ENCODE data around the gene GSK3A.

Gene GSK3A

DNA sequence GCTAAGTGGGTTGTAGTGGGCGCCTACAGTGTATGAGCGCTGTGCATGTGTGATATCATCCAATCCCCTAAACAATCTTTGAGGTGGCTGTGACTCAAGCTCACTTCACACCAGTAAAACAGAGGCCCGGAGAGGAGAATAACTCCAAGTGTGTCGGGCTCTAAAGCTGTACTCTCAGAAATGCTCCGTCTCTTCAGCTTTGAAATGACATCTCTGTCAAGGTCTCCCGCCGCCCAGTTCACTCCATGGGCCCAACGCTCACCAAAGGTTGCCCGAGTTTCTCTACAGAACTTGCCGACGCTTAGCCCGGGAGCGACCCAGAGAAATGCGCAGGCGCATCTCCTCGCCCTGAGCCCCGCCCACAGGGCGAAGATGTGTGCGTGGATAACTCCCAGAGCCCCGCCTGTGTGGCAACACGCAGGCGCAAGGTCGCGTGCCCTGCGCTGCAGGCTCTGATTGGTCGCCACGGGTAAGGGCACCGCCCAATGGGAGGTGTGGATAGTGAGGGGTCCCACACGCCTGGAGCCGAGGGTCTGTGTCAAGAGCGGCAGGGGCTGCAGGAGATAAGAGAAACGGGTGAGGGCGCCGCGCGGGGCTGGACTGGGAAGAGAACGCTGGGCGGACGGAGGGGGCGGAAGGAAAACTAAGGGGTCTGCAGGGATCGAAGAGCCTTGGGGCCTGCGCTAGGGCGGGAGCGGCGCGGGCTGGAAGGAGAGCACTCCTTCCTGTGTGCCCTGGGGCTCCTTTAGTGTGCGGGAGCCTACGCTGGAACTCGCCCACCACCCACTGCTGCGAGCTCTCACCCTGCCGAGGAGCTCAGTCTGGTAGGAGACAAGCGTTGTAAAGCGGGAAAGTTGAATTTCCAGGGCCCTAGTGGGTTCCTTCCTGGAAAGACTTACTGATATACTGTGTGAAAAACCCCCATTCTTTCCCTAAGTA, 22.3 kb downstream of the GSK3A start, which contains the start of gene ZNF526:
Gene ZNF526 (plus strand): TSS at position 501 of the 939 bp plus-strand sequence. CDS start 4,092 bp downstream, outside the sequence.
- H3K36me3 ChIP-seq (ENCODE audit: control insufficient read depth, insufficient read depth, low read length) = no peaks in the 10 kb centered on the region
- H3K4me1 ChIP-seq (ENCODE audit: control insufficient read depth, insufficient read depth, low read length) = peaks cover 44% of the 10 kb centered on the region
- no peaks in the 10 kb centered on the region for H3K9me3 ChIP-seq (ENCODE audit: control insufficient read depth, low read length)
- peak within 1 kb of the TSS; percentile 70 for H3K9ac ChIP-seq (ENCODE audit: low read length)
- peak within 1 kb of the TSS; percentile 52 for H3K4me3 ChIP-seq (ENCODE audit: low read length)
- no peaks in the 10 kb centered on the region for H3K27me3 ChIP-seq (ENCODE audit: control insufficient read depth, insufficient read depth, low read length)

DNA sequence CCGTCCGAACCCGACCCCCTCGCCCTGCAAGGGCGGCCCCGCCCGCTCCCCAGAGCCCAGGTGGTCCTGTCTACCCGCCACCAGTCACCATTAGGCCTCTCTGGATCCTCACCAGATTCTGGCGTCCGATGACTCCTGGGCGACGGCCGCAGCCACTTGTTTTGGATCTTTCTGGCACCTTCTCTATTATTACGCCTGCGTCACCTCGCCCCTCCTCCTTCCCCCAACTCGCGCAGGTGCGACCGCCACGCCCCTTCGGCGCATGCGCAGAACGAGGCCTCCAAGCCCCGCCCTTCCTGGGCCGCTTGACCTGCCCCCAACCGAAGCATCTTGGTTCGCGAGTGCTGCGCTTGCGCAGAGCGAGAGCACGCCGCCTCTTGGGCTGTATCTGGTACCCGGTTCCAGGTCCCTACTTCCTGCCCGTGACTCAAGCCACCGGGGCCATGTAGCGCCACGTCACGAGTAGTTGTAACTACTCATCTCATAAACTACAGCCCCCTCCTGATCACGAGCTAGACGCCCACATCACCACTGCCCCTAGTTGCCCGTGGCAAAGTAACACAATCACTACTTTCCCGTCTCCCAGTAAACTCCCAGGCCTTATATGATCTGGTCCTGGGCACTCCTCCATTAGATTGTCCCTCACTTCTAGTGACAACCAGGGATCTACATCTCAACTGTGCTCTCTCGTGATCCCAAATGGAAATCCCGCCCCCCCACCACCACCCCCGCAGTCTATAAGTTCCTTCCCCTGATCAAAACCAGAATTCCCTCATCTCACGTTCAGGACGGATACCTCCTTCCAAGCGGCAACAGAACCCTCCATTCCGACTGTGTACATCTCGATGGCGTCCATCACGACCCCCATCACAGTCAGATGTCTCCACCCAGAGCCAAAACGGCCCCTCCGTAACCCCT, 24.6 kb downstream of the GSK3A start, which contains the start of gene DEDD2:
Gene DEDD2 (minus strand): TSS at position 158 of the 918 bp plus-strand sequence. CDS start 670 bp downstream, outside the sequence.
- Histone ChIP-seq H3K9me3 (ENCODE audit: control insufficient read depth, low read length) (no peaks in the 10 kb centered on the region), H3K4me1 (ENCODE audit: control insufficient read depth, insufficient read depth, low read length) (peaks cover 47% of the 10 kb centered on the region), H3K9ac (ENCODE audit: low read length) (peak within 1 kb of the TSS; percentile 96), H3K4me3 (ENCODE audit: low read length) (peak within 1 kb of the TSS; percentile 81), H3K27me3 (ENCODE audit: control insufficient read depth, insufficient read depth, low read length) (no peaks in the 10 kb centered on the region), H3K36me3 (ENCODE audit: control insufficient read depth, insufficient read depth, low read length) (peaks cover 5% of the 10 kb centered on the region)

DNA sequence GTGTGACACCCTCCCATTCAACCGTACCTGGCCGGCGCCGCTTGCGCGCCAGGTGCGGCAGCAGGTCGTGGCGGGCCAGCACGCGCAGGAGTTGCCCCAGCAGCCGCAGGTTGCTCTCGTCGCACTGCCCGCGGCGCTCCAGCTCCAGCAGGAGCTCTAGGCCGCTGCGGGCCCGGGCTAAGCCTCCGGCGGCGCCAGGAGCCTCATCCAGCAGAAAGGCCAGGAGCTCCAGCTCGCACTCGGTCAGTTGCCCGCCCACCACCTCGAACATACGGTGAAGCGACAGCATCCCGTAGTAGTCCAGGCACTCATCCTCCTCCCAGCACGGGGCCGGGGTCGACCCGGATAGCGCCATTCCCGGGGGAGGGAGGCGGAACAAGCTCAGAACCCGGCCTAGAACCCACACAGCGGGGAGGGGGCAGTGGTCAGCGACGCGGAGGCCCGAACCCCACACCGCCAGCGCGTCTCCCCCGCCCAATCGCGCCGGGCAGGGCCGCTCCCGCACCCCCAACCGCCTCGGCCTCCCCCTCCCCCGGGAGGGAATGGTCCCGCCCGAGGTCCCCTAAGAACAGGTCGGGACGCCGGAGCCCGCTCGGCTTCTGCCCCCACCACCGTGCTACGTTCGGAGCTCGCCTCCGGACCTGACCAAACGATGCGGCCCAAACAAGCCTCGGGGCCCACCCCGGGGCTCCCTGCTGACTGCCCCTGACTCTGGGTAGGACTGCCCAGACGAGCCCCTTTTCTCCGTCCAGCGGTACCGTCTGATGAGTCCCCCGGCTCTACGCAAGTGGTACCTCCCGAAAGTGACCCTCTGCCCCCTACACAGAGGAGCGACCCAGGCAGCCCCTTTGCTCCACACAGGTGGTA, 25.5 kb downstream of the GSK3A start:
- peaks cover 5% of the 10 kb centered on the region for H3K36me3 ChIP-seq (ENCODE audit: control insufficient read depth, insufficient read depth, low read length)

DNA sequence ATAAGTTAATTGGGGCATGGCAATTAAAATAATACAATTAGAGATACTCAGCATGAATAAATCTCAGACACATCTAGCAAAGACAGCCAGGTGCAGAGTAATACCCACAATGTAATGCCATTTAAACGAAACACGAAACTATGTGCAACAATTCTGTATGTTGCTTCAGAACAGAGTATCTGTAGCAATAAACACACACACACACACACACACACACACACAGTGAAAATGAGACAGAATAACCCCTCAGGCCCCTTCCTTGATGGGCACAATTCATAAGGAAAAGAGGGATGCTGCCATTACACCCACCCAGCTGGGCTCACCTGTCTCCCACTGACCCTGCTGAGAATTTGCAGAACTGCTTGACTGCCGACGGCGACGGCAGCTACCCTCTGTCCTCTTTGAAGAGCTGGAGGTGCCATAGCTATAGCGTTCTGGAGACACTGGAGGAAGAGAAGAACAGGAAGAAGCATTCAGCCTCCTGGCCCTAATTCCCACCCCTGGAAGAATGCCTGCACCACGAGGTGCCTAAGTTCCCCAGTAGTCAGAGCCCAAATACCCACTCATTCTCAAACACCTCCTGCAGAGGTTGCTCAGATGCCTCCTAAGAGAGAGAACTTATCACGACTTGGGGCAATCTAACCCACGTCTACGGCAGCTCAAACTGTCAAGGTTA, 27.5 kb downstream of the GSK3A start:
- H3K36me3 ChIP-seq (ENCODE audit: control insufficient read depth, insufficient read depth, low read length) = peaks cover 7% of the 10 kb centered on the region
- no peak overlapping the region for H3K9ac ChIP-seq (ENCODE audit: low read length)
- H3K4me3 ChIP-seq (ENCODE audit: low read length) = no peak overlapping the region
- H3K9me3 ChIP-seq (ENCODE audit: control insufficient read depth, low read length) = no peaks in the 10 kb centered on the region
- no peaks in the 10 kb centered on the region for H3K27me3 ChIP-seq (ENCODE audit: control insufficient read depth, insufficient read depth, low read length)
- peaks cover 37% of the 10 kb centered on the region for H3K4me1 ChIP-seq (ENCODE audit: control insufficient read depth, insufficient read depth, low read length)

More for the DNA sequence above, 25.5 kb downstream of the GSK3A start:
- Histone ChIP-seq H3K27me3 (ENCODE audit: control insufficient read depth, insufficient read depth, low read length) (no peaks in the 10 kb centered on the region), H3K4me3 (ENCODE audit: low read length) (peak overlapping the region; percentile 81), H3K9me3 (ENCODE audit: control insufficient read depth, low read length) (no peaks in the 10 kb centered on the region), H3K9ac (ENCODE audit: low read length) (peak overlapping the region; percentile 96), H3K4me1 (ENCODE audit: control insufficient read depth, insufficient read depth, low read length) (peaks cover 46% of the 10 kb centered on the region)

DNA sequence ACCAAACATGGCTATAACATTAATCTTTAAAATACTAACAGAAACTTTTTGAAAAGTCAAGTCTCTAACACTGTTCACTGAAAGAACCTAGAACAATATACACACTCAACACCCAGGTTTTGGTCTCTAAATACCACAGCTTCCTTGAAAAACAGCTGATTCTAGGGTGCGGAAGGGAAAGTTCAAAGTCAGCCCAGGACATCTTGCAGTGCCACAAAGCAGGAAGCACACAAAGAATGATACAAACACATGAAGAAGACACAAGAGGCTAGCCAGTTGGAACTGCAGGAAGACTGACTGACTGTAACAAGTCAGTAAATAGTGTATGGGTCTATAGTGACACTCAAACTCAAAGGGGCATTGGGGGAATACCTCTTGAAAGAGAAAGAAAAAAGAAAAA, 29.5 kb downstream of the GSK3A start:
- H3K4me1 ChIP-seq (ENCODE audit: control insufficient read depth, insufficient read depth, low read length) = peaks cover 22% of the 10 kb centered on the region
- peaks cover 12% of the 10 kb centered on the region for H3K36me3 ChIP-seq (ENCODE audit: control insufficient read depth, insufficient read depth, low read length)
- no peaks in the 10 kb centered on the region for H3K27me3 ChIP-seq (ENCODE audit: control insufficient read depth, insufficient read depth, low read length)

DNA sequence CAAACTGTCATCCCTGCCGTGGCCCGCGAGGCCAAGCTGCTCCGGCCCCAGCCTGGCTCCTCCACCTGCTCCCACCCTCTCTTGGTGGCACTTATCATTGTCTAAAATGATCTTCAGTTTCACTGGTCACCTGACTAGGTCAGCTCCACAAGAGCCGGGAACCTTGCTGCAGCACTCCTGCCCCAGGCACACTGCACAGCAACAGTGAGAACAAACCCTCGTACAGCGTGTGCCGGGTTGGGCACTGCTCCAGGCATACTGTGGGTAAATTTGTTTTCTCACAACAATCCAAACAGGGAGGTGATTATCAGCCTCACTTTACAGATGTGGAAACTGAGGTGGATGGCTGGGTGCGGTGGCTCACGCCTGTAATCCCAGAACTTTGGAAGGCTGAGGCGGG, 33.8 kb downstream of the GSK3A start:
- no peak overlapping the region for H3K9ac ChIP-seq (ENCODE audit: low read length)
- H3K36me3 ChIP-seq (ENCODE audit: control insufficient read depth, insufficient read depth, low read length) = peaks cover 12% of the 10 kb centered on the region
- peaks cover 19% of the 10 kb centered on the region for H3K4me1 ChIP-seq (ENCODE audit: control insufficient read depth, insufficient read depth, low read length)
- no peak overlapping the region for H3K4me3 ChIP-seq (ENCODE audit: low read length)
- no peaks in the 10 kb centered on the region for H3K27me3 ChIP-seq (ENCODE audit: control insufficient read depth, insufficient read depth, low read length)
- H3K9me3 ChIP-seq (ENCODE audit: control insufficient read depth, low read length) = no peaks in the 10 kb centered on the region

More for the DNA sequence above, 29.5 kb downstream of the GSK3A start:
- H3K4me3 ChIP-seq (ENCODE audit: low read length) = no peak overlapping the region
- no peak overlapping the region for H3K9ac ChIP-seq (ENCODE audit: low read length)
- no peaks in the 10 kb centered on the region for H3K9me3 ChIP-seq (ENCODE audit: control insufficient read depth, low read length)

DNA sequence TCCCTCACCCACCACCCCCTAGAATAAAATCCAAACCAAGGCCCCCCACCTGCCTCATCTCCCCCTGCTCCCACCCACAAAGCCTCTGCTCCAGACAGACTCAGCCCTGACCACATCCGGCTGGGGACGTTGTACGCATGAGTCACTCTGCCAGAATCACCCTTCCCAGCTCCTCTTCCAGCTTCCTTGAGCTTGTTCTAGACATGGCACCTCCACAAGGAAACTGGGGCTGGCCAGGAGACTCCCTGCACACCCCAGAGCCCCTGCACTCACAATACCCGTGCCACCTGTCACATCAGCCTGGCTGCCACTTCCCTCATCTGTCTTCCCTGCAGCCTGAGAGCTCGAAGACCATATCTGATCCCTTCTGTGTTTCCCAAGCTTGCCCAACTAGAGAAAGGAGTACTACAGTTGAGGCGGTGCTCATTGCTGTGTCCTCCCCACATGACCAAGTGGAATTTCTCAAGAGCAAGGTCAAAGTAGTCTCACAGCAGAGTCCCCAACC, 34.6 kb downstream of the GSK3A start:
- H3K4me1 ChIP-seq (ENCODE audit: control insufficient read depth, insufficient read depth, low read length) = peaks cover 19% of the 10 kb centered on the region
- no peaks in the 10 kb centered on the region for H3K9me3 ChIP-seq (ENCODE audit: control insufficient read depth, low read length)
- H3K27me3 ChIP-seq (ENCODE audit: control insufficient read depth, insufficient read depth, low read length) = no peaks in the 10 kb centered on the region
- H3K4me3 ChIP-seq (ENCODE audit: low read length) = no peak overlapping the region
- no peak overlapping the region for H3K9ac ChIP-seq (ENCODE audit: low read length)
- peaks cover 18% of the 10 kb centered on the region for H3K36me3 ChIP-seq (ENCODE audit: control insufficient read depth, insufficient read depth, low read length)

DNA sequence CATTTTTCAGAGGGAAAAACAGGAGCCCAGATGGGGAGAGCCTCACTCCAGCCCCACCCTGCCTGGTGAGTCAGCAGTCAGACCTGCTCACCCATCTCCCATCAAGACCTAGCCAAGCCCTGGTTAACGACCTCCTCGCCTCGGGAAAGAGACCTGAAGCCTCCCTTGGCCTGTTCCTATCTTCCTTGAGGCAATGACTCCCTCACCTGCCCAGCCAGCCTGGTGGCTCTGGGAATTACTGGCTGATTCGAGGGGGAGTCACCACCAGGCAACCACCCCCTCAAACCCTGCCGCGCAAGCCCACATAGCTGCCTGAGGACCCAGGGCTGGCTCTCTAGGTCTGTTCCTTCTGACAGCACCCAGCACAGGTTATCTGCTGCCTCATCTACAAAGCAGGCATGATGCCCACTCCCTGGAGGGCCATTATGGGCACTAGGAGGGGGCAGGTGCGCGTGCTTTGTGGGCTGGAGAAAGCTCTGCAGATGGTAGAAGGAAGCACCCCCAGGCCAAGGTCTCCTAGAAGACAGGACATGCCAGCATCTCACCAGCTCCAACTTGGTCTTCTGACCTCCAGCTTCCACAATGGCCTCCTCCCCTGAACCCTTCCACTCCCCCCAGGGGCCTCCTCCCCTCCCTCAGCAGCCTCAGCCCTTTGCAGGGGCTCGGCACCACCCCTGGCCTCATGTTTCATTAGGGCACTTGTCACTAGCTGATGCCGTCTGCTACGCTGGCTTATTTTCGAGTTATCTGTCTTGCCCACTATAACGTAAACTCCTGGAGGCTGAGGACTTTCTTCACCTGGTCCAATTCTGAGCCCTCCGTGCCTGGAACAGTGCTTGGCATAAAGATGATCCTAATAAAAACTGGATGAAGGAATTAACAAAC, 35.3 kb downstream of the GSK3A start:
- H3K4me1 ChIP-seq (ENCODE audit: control insufficient read depth, insufficient read depth, low read length) = peaks cover 19% of the 10 kb centered on the region
- no peak overlapping the region for H3K4me3 ChIP-seq (ENCODE audit: low read length)
- H3K9me3 ChIP-seq (ENCODE audit: control insufficient read depth, low read length) = no peaks in the 10 kb centered on the region
- no peak overlapping the region for H3K9ac ChIP-seq (ENCODE audit: low read length)
- H3K36me3 ChIP-seq (ENCODE audit: control insufficient read depth, insufficient read depth, low read length) = peaks cover 18% of the 10 kb centered on the region
- no peaks in the 10 kb centered on the region for H3K27me3 ChIP-seq (ENCODE audit: control insufficient read depth, insufficient read depth, low read length)

DNA sequence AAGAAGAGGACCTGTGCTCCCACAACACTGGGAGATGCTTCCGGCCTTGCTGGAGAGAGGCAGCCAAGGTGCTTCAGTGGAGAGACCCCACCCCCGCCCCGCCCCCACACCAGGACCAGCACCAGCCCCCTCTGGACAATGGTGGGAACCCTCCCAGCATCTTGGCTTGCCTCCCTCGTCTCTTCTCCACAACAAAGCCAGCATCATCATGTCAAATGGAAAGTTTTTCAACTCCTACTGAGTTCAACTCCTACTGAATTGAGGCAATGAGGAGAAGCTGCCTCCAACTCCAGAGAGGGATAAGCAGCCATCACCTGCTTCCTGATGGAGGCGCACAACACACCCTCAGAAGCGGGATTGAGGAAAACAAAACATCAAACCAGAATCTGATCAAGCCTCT, 37.7 kb downstream of the GSK3A start:
- no peak overlapping the region for H3K4me3 ChIP-seq (ENCODE audit: low read length)
- H3K4me1 ChIP-seq (ENCODE audit: control insufficient read depth, insufficient read depth, low read length) = peaks cover 26% of the 10 kb centered on the region
- peaks cover 20% of the 10 kb centered on the region for H3K36me3 ChIP-seq (ENCODE audit: control insufficient read depth, insufficient read depth, low read length)
- no peaks in the 10 kb centered on the region for H3K27me3 ChIP-seq (ENCODE audit: control insufficient read depth, insufficient read depth, low read length)
- H3K9ac ChIP-seq (ENCODE audit: low read length) = no peak overlapping the region
- no peaks in the 10 kb centered on the region for H3K9me3 ChIP-seq (ENCODE audit: control insufficient read depth, low read length)

DNA sequence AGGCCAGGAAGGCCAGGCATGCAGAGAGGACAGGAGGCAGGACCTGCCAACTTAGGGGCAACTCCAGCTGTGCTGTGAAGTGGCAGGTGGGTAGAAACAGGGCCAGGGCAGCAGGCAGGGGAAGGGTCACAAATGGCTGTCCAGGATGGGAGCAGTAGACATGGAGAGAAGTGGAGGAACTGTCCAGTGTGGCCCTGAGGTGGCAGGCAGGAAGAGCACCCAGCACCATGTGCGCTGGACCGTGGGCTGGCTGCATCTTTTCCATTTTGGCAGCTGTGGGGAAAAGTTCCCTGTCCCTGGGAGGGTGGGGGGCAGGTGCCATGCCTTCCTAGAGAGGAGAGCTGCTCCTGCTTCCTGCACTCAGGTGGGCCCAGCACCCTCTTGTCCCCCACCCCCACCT, 38.7 kb downstream of the GSK3A start:
- Histone ChIP-seq H3K4me1 (ENCODE audit: control insufficient read depth, insufficient read depth, low read length) (peaks cover 26% of the 10 kb centered on the region), H3K27me3 (ENCODE audit: control insufficient read depth, insufficient read depth, low read length) (no peaks in the 10 kb centered on the region), H3K9ac (ENCODE audit: low read length) (no peak overlapping the region), H3K4me3 (ENCODE audit: low read length) (no peak overlapping the region), H3K9me3 (ENCODE audit: control insufficient read depth, low read length) (no peaks in the 10 kb centered on the region), H3K36me3 (ENCODE audit: control insufficient read depth, insufficient read depth, low read length) (peaks cover 19% of the 10 kb centered on the region)
